Retina (tissue), 1 donor: Measurements from ENCODE around the gene PDLIM1.
A peak's percentile ranks its signal among the peaks of the same experiment; 100 is the strongest.
"Not testable (repeated sequence)": the region's sequence is repeated elsewhere in the genome, so short reads cannot be mapped to it uniquely, and the experiment has no call there.

Source experiments
- DNase-seq: peaks from one replicate; pipeline ENCODE4 v3.0.0-alpha.2; 2016

PDLIM1 gene

DNA sequence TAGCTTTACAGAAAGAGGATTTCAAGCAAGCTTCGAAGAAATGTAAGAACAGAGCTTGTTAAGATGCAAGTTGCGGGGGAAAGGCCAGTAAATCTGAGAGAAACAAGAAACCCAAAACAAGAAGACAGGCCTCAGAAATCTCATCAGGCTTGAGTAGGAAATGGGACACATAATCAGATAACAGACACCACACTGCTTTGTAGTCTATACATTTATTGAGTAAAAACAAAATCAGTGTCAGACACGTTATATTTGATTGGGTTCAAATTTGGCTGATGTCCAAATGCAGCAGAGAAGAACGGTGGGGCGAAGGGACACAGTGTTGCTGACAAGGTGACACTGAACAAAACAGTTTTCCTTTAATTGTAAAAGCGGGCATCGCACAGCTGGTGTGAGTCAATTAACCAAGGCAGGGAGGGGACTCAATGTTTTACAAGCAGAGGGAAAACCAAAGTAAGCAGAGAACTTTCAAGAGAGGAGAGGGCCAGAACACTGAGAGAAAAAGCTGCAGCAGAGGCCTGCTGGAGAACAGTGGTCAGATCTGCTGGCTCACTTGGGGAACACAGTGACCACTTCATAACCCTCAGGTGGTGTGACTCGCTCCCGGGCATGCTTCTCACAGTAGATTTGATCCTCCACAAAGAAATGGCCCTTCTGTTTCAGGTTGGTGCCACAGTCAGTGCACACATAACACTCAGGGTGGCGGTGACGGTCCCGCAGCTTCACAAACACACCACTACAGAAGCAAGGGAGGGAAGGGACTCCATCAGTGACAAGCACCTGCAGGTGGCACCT lies 53.2 kb downstream of the PDLIM1 start:
- no peak for DNase-seq

DNA sequence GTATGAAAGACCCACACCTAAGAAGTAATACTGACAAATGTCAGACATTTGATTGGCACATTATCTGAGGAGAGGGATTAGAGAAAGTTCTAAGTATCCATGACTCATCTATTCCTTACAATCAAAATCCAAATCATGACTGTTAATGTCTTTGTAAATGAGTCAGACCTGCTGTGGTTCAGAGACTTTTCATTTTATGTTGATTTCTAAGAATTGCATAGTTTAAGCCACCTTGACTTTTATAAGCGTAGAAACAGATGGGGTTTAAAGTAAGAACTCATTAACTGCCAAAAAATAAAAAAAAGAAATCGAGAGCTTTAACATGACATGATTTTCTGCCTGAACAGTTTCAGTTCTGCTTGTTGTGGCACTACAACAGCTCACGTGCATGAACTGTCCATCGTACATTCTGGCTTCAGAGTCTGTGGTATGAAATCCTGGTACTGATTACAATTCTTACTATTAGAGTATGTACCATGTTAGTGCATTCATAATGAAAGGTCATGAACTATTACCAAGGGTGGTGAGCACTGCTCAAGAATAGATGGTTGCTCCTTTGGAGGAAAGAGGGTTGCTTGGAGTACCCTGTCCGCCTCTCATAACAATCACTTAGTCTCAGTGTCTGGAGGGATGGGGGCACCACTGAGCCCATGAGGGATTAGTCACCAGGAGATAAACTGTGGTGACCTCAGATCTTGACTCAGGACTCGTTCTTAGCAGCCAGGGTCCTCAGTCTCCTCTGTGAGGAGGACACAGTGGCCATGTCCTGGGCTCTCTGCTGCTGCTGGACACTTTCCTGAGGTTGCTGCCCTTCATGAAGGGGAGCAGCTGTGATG lies 54.5 kb downstream of the PDLIM1 start:
- no peak for DNase-seq

GRCh38 chr10:95235676-95236067 lies 55.1 kb downstream of the PDLIM1 start:
- no peak for DNase-seq

DNA sequence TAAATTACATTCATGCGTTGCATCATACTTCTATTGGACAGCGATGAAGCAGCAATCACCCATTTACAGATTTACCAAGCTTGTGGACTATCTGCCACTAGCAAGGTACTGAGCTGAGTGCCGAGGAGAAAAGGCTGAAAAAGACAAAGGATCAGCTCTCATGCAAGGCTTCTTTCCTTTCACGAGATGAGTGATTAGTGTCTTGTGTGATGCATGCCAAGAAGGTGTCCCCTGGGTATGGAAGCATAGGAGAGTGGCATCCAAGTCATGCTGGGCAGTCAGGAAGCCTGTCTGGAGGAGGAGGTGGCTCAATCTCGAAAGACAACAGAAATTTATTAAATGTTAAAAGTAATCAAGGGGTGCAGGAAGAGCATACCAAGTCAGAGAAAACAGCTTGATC lies 55.9 kb downstream of the PDLIM1 start:
- no peak for DNase-seq

GRCh38 chr10:95233377-95234034 lies 57.3 kb downstream of the PDLIM1 start:
- no peak for DNase-seq

DNA sequence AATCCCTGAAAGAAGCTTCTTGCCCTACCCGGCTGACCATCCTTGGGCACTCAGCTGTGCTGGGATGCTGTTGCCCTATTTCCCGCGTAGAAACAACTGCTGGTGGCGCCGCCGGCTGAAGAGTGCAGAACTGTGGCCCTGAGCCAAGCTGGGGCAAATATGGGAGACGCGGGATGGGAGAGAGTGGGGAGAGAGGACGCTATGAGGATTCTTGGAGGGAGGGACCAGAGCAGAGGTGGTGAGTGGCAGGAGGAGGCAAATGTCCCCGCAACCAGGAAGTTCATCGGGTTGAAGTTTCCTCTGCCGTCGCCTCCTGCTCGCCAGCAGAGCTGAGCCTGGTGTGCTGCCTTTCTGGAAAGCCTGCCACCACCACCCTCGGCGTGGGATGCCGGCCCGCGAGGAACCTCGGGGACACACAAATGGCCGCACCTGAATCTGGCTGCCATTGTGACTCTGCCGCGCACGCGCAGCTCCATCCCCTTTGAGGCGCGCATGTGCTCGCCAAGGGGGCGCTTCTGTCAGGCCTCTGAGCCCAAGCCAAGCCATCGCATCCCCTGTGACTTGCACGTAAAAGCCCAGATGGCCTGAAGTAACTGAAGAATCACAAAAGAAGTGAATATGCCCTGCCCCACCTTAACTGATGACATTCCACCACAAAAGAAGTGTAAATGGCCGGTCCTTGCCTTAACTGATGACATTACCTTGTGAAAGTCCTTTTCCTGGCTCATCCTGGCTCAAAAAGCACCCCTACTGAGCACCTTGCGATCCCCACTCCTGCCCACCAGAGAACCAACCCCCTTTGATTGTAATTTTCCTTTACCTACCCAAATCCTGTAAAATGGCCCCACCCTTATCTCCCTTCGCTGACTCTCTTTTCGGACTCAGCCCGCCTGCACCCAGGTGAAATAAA lies 59.9 kb downstream of the PDLIM1 start:
- DNase-seq, result peak; percentile 86

DNA sequence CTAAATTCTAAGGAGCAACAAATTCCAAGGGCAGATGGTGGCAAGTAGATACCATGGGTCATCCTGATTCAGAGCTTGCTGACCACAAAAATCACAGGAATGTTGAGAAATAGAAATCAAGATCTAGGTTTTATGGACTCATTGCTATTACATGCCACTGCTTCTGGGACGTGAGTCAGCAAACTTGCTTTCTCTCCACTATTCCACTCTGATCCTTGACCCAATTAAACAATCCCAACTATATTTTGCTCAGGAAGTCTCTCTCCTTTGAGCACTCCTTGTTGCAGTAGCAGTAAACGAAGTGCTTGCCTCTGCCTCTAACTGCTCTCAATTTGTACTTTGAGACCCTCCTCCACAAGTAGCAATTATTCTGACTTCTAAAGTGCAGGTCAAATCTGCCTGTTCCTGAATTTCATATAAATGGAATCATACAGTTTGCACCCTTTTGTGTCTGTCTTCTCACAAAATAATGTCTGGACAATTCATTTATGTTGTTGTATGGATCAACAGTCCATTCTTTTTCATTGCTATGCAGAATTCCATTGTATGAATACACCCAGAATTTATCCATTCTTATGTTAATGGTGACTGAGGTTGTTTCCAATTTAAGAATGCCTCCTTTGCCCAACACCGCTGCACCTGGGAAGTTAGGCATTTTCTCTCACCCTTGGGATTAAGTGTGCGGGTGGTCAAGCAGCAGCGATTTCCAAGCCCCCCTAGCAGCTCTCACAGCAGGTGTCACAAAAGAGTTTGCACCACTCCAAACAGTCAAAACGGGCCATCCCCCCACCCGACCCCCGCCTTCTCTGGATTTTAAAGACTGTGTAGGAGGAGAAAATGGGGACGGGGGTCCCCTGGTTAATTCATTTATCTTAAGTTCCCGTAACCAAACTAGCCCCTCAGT lies 60.8 kb downstream of the PDLIM1 start:
- no peak for DNase-seq

- not testable (repeated sequence) for DNase-seq
Observed at GRCh38 chr10:95228934-95229723, 61.7 kb downstream of the PDLIM1 start.

DNA sequence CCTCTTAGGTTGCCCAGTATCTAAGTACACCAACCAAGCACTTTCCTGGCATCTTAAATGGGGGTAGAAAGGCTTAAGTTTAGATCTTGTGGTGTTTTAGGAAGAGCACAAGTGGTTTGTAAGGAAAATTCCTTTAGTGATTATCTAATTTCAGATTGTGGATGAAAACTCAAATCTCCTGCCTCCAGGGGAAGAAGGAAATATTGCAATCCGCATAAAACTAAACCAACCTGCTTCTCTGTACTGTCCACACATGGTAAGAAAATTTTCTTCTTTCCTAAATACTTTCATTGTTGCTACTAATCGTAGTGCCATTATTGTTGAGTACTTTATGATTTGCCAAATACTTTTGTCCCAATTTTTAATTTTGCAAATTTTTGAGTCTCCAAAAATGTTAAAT lies 65.7 kb downstream of the PDLIM1 start:
- no peak for DNase-seq

- no peak for DNase-seq
Observed at GRCh38 chr10:95221124-95221523, 69.7 kb downstream of the PDLIM1 start.

DNA sequence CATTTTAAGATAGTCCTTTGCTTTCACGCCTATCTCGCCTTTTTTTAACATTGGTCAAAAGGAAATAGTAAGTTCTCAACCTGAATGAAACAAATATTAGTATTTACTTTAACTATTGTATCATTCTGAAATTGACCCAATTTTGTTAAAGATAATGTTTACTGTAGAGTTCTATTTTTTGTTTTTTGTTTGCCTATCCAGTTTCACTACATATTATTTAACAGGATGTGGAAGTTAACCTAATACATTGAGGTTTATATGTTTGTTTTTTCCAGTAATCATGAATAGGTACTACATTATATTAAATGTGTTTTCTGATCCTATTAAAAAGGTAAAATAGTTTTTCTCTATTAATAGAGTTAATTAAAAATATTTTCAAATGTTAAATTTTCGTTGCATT lies 70.3 kb downstream of the PDLIM1 start:
- DNase-seq, result no peak

DNA sequence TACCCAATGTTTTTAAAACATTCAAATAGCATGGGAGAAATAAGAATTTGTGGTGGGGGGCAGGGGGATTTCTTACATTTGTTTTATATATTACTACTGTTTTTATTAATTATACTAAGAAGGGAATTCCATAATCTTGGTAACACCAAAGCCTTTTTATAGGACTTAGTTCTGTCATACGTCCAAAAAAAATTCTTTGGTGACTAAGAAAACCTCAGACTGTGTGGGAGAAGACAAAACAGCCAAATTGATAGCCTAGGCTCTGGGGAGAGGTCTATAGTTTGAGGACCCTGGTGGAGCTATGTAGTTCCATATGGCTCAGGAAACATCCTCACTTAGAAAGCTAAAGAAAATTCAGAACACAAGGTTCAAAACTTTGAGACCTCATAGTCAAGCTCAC lies 73.3 kb downstream of the PDLIM1 start:
- DNase-seq, result no peak

- DNase-seq, result no peak
Observed at GRCh38 chr10:95214793-95215192, 76.0 kb downstream of the PDLIM1 start.

- DNase-seq, result no peak
Observed at GRCh38 chr10:95214369-95214768, 76.4 kb downstream of the PDLIM1 start.

GRCh38 chr10:95211606-95212279 lies 79.1 kb downstream of the PDLIM1 start:
- DNase-seq, result no peak

GRCh38 chr10:95209509-95210127 lies 81.2 kb downstream of the PDLIM1 start:
- no peak for DNase-seq

- no peak for DNase-seq
Observed at GRCh38 chr10:95208702-95209391, 82.0 kb downstream of the PDLIM1 start.

- DNase-seq, result not testable (repeated sequence)
Observed at GRCh38 chr10:95202865-95203264, 87.9 kb downstream of the PDLIM1 start.

GRCh38 chr10:95201736-95202135 lies 89.1 kb downstream of the PDLIM1 start:
- no peak for DNase-seq
